Heart left ventricle (tissue), 16 donors: ENCODE data around the gene TH. TPM values are rescaled to one million over a fixed set of nuclear protein-coding genes. Genes with fewer than 3 reads are reported as not detected.

Experiments
- ATAC-seq, 4 donors: fragments of 200-7000 bp; cut with Tn5 transposase; one replicate each; pipeline ENCODE4 v1.9.1; 2020 to 2022; ENCODE audit warnings: moderate library complexity in 4 of 4, mild to moderate bottlenecking in 3 of 4, moderate number of reproducible peaks in 1 of 4
- DNase-seq, 5 donors: peaks; one replicate each; pipeline ENCODE4 v3.0.0-alpha.2; 2020
- H3K27ac ChIP-seq, 12 donors: fragments of 200-600 bp; sonication (generic) in 4 of 12; one replicate each; pipeline versions ENCODE4 v1.5.0 to v1.8.0; 2016 to 2022; ENCODE audit warnings: mild to moderate bottlenecking in 2 of 12
- H3K27me3 ChIP-seq, 9 donors: fragments of 200-600 bp; sonication (generic) in 2 of 9; one replicate each; pipeline versions ENCODE4 v1.5.1 to v1.8.0; 2016 to 2022; ENCODE audit warnings: mild to moderate bottlenecking in 3 of 9
- H3K36me3 ChIP-seq, 9 donors: fragments of 200-600 bp; sonication (generic) in 2 of 9; one replicate each; pipeline versions ENCODE4 v1.5.0 to v1.8.0; 2018 to 2022; ENCODE audit warnings: mild to moderate bottlenecking in 2 of 9
- H3K4me1 ChIP-seq, 12 donors: fragments of 200-600 bp; sonication (generic) in 4 of 12; one replicate each; pipeline versions ENCODE4 v1.5.0 to v1.8.0; 2016 to 2022; ENCODE audit warnings: mild to moderate bottlenecking in 3 of 12
- H3K4me3 ChIP-seq, 12 donors: fragments of 200-600 bp; sonication (generic) in 4 of 12; one replicate each; pipeline versions ENCODE4 v1.5.0 to v1.8.0; 2017 to 2022; ENCODE audit warnings: mild to moderate bottlenecking in 9 of 12, moderate library complexity in 4 of 12
- H3K9me3 ChIP-seq, 12 donors: fragments of 200-600 bp; sonication (generic) in 4 of 12; one replicate each; pipeline versions ENCODE4 v1.5.0 to v1.8.0; 2016 to 2022; ENCODE audit warnings: mild to moderate bottlenecking in 1 of 12
- CTCF ChIP-seq, 12 donors: fragments of 200-600 bp; sonication (generic) in 4 of 12; IDR thresholded peaks; one replicate each; pipeline versions ENCODE4 v1.5.0 to v1.8.0; 2018 to 2022; ENCODE audit warnings: antibody characterized with exemption in 12 of 12, mild to moderate bottlenecking in 5 of 12
- POLR2A ChIP-seq, 2 donors: fragments of 450-650 bp; IDR thresholded peaks; one replicate each; pipeline ENCODE4 v1.6.1; 2017; ENCODE audit warnings: antibody characterized with exemption in 2 of 2, mild to moderate bottlenecking in 2 of 2, moderate library complexity in 2 of 2
- WGBS, 4 donors: extraction: QIAGEN DNeasy Blood & Tissue Kit in 2 of 4; methylation state at CpG; one replicate each; pipeline versions ENCODE4 v1.1.5 to v1.1.7; 2013 to 2018; 5-methylcytosine and 5-hydroxymethylcytosine counted together
- intact Hi-C, 10 donors: fragments of 100-400 bp; cut with DNase I; formaldehyde crosslinking; loops; one replicate each; pipeline versions ENCODE4 v1.11.1 to v1.14.2; 2022
- polyA plus RNA-seq, 2 donors: library from polyadenylated mRNA; stranded (reverse); fragments of 200-250 nt; gene quantifications; one replicate each; pipeline ENCODE4 v1.2.3, GENCODE V29; 2013
- total RNA-seq, 9 donors: library from RNA; depleted of rRNA in 2 of 9; stranded (reverse); fragments of >200 nt in 2 of 9; fragmentation: NEBNext Ultra II Directional in 3 of 9; extraction: Animal tissue kit (Norgen Biotek cat#: 25700) in 3 of 9; gene quantifications; one replicate each; pipeline versions ENCODE4 v1.1.0 to v1.2.4, GENCODE V29; 2016 to 2023
- donor health status: ischemic (EF 13 %, LVEDD 7.1; RV severe dilation, severe dysfunction).
- donor health status: healthy with polysubstance abuse.
- donor health status: DM: no; HTN: yes; CAD: no.
- donor health status: DM: no; HTN: no; CAD: no.
- donor health status: ischemic (EF 25% LVEDD 6.9; RV normal size, moderate dysfunction).
- donor health status: ischemic (EF 25% LVEDD 5.7; RV mildly dilated, moderate dysfunction).
- donor health status: healthy.
- donor health status: DM: yes; HTN: yes; CAD: no.
- donor health status: ischemic (EF 35%, LVEDD 5.7; RV mildly dilated, moderate dysfunction).
- donor health status: nonischemic (EF 11% LVEDD 7.7; RV severe dilation, severe dysfunction).
- donor health status: DM: yes; HTN: yes; CAD: no.
- donor health status: PGD.
- donor health status: ischemic (EF 29% LVEDD 5.4; RV normal size, mild dysfunction).
- donor health status: nonischemic (EF 23%, LVEDD 6.1; RV moderate dilation, normal function).

The TH gene
- total and polyA plus RNA-seq, 11 donors: 0.08 TPM; not detected in 10

GRCh38 chr11:2132246-2132645 lies 39.4 kb downstream of the TH start:
- DNase-seq: peak in 1 of 5 donors; percentile 9
- H3K27me3 ChIP-seq: peaks cover 0 to 36% (median 16%) of the 10 kb centered on the region in 9 donors
- peaks cover 0 to 12% (median 0%) of the 10 kb centered on the region in 9 donors for H3K36me3 ChIP-seq
- intact Hi-C loops: no loop called here
- peaks cover 0 to 7% (median 0%) of the 10 kb centered on the region in 12 donors for H3K4me1 ChIP-seq
- 70 to 76% (median 72%) methylated on average over 6 of the region's 6 CpGs for WGBS, 4 donors
- TF ChIP-seq CTCF (IDR thresholded peaks at IDR 0.05): no peak
- TF ChIP-seq POLR2A (IDR thresholded peaks at IDR 0.05): no peak
- no peak overlapping the region for H3K4me3 ChIP-seq
- no peaks in the 10 kb centered on the region for H3K9me3 ChIP-seq
- no peak overlapping the region for H3K27ac ChIP-seq
- ATAC-seq: no peak

GRCh38 chr11:2131371-2132236 lies 40.0 kb downstream of the TH start:
- peaks cover 0 to 31% (median 15%) of the 10 kb centered on the region in 9 donors for H3K27me3 ChIP-seq
- H3K4me1 ChIP-seq: peaks cover 0 to 7% (median 0%) of the 10 kb centered on the region in 12 donors
- peaks cover 0 to 12% (median 0%) of the 10 kb centered on the region in 9 donors for H3K36me3 ChIP-seq
- WGBS, 4 donors: 86 to 93% (median 87%) methylated on average over 28 of the region's 28 CpGs
- DNase-seq (peak in 2 of 5 donors; percentile 8 to 30), ATAC-seq (no peak)
- TF ChIP-seq CTCF (IDR thresholded peaks at IDR 0.05) (no peak), POLR2A (IDR thresholded peaks at IDR 0.05) (no peak)
- H3K4me3 ChIP-seq: no peak overlapping the region
- intact Hi-C loops: no loop called here
- H3K27ac ChIP-seq: no peak overlapping the region
- H3K9me3 ChIP-seq: no peaks in the 10 kb centered on the region

- H3K36me3 ChIP-seq: peaks cover 0 to 12% (median 0%) of the 10 kb centered on the region in 9 donors
- peak in 1 of 4 donors; percentile 6 for ATAC-seq
- intact Hi-C loops: no loop called here
- no peak overlapping the region for H3K27ac ChIP-seq
- peak in 2 of 5 donors; percentile 2 to 42 for DNase-seq
- WGBS, 4 donors: 81 to 90% (median 86%) methylated on average over 17 to 18 of the region's 18 CpGs
- H3K4me1 ChIP-seq: peaks cover 0 to 7% (median 0%) of the 10 kb centered on the region in 12 donors
- TF ChIP-seq CTCF (IDR thresholded peaks at IDR 0.05) (no peak), POLR2A (IDR thresholded peaks at IDR 0.05) (no peak)
- H3K9me3 ChIP-seq: no peaks in the 10 kb centered on the region
- H3K4me3 ChIP-seq: no peak overlapping the region
- peaks cover 0 to 27% (median 10%) of the 10 kb centered on the region in 9 donors for H3K27me3 ChIP-seq
Measured at GRCh38 chr11:2130881-2131352, 40.7 kb downstream of the TH start.

- H3K4me3 ChIP-seq: no peak overlapping the region
- DNase-seq (peak in 2 of 5 donors; percentile 10 to 54), ATAC-seq (no peak)
- intact Hi-C loops: no loop called here
- no peak overlapping the region for H3K27ac ChIP-seq
- H3K9me3 ChIP-seq: no peaks in the 10 kb centered on the region
- peaks cover 0 to 12% (median 0%) of the 10 kb centered on the region in 9 donors for H3K36me3 ChIP-seq
- TF ChIP-seq CTCF (IDR thresholded peaks at IDR 0.05): no peak
- no peaks in the 10 kb centered on the region for H3K4me1 ChIP-seq
- WGBS, 4 donors: 86 to 94% (median 90%) methylated on average over 16 to 25 of the region's 25 CpGs
- H3K27me3 ChIP-seq: peaks cover 0 to 21% (median 10%) of the 10 kb centered on the region in 9 donors
Measured at GRCh38 chr11:2129699-2130366, 41.8 kb downstream of the TH start.
